Mesodermal cell (in vitro differentiated cells): ENCODE results near the gene TRPM2.

Source experiments
- H3K27ac ChIP-seq: 2 replicates; pipeline ENCODE4 v1.7.0; 2013; ENCODE audit warnings: mild to moderate bottlenecking, low read depth, low read length, moderate library complexity; ENCODE audit not compliant: severe bottlenecking
- H3K36me3 ChIP-seq: 2 replicates; pipeline ENCODE4 v1.7.1; 2013; ENCODE audit warnings: mild to moderate bottlenecking, low read length, moderate library complexity; ENCODE audit not compliant: control insufficient read depth, insufficient read depth
- H3K4me1 ChIP-seq: one replicate; pipeline ENCODE4 v1.7.1; 2013; ENCODE audit warnings: mild to moderate bottlenecking, low read length; ENCODE audit not compliant: insufficient read depth, control insufficient read depth, poor library complexity, severe bottlenecking
- H3K4me3 ChIP-seq: 2 replicates; pipeline ENCODE4 v1.7.0; 2013; ENCODE audit warnings: low read length, control low read depth, mild to moderate bottlenecking; ENCODE audit not compliant: insufficient read depth, poor library complexity, severe bottlenecking; ENCODE audit errors: extremely low read depth
- H3K9me3 ChIP-seq: 2 replicates; pipeline ENCODE4 v1.7.1; 2013; ENCODE audit warnings: mild to moderate bottlenecking, low read length, moderate library complexity; ENCODE audit not compliant: control insufficient read depth
- WGBS, 2 experiments: methylation state at CpG; one replicate each; pipeline ENCODE4 v1.1.5; 2013; ENCODE audit warnings: missing lambda C conversion rate in 2 of 2; ENCODE audit not compliant: insufficient coverage in 2 of 2; 5-methylcytosine and 5-hydroxymethylcytosine counted together

TRPM2 gene

DNA sequence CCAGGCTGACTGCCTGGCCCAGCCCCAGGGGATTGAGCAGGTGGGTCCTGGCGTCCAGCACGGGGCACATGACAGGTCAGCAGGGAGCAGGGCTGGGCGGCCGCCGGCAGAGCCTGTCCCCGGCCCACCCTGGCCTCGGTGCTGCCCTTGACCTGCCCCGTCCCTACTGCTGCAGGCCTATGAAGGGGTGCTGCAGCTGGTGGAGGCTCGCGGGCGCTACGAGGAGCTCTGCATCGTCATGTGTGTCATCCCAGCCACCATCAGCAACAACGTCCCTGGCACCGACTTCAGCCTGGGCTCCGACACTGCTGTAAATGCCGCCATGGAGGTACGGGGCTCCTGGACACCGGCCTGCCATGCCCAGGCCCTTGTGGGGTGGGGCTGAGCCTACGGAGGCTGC lies 29.8 kb upstream of the TRPM2 start:
- Histone ChIP-seq H3K27ac (no peak overlapping the region), H3K9me3 (no peaks in the 10 kb centered on the region), H3K4me3 (no peak overlapping the region), H3K36me3 (peaks cover 14% of the 10 kb centered on the region), H3K4me1 (no peaks in the 10 kb centered on the region)
- 87 to 92% methylated on average over 15 to 19 of the region's 20 CpGs for WGBS, 2 experiments

DNA sequence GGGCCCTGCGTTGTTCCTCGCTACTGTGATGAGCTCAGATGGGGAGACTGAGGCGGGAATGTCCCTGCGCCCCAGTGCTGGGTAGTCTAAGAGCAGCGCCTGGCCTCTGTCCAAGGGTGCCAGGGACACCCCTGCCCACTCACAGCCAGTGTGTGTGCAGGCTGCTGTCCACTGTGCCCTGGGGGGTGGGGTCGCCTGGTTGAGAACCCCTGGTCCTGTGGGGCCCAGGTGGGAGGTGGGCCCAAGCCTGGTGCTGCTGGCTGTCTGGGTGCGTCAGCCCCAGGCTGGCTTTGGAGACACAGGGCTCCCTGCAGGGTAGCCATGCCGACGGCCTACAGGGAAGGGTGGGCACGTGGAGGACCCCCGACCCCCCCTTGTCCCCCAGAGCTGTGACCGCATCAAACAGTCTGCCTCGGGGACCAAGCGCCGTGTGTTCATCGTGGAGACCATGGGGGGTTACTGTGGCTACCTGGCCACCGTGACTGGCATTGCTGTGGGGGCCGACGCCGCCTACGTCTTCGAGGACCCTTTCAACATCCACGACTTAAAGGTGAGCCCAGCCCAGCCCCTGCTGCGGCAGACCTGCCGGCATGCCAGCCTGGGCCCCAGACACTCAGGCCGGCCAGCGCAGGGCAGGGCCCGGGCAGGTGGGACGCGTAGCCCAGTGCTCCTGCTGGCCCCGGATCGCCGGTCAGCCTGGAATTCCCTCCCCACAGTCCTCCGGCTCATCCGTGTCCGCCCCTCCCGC lies 29.1 kb upstream of the TRPM2 start:
- Histone ChIP-seq H3K4me1 (no peaks in the 10 kb centered on the region), H3K4me3 (no peak overlapping the region), H3K36me3 (peaks cover 14% of the 10 kb centered on the region), H3K9me3 (no peaks in the 10 kb centered on the region), H3K27ac (no peak overlapping the region)
- 96 to 97% methylated on average over 30 to 36 of the region's 37 CpGs for WGBS, 2 experiments

DNA sequence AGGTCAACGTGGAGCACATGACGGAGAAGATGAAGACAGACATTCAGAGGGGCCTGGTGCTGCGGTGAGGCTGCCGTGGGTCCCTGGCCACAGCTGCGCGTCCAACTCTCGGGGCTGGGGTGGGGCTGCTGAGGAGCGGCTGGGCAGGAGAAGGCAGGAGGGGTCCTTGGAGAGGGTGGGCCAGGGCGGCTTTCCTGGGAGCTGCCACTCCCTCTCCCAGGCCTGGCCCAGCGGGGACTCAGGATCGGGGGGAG lies 28.6 kb upstream of the TRPM2 start:
- 91 to 97% methylated on average over 10 to 11 of the region's 11 CpGs for WGBS, 2 experiments
- H3K9me3 ChIP-seq, result no peaks in the 10 kb centered on the region
- H3K27ac ChIP-seq, result no peak overlapping the region
- H3K4me3 ChIP-seq, result no peak overlapping the region
- H3K4me1 ChIP-seq, result no peaks in the 10 kb centered on the region
- peaks cover 10% of the 10 kb centered on the region for H3K36me3 ChIP-seq

DNA sequence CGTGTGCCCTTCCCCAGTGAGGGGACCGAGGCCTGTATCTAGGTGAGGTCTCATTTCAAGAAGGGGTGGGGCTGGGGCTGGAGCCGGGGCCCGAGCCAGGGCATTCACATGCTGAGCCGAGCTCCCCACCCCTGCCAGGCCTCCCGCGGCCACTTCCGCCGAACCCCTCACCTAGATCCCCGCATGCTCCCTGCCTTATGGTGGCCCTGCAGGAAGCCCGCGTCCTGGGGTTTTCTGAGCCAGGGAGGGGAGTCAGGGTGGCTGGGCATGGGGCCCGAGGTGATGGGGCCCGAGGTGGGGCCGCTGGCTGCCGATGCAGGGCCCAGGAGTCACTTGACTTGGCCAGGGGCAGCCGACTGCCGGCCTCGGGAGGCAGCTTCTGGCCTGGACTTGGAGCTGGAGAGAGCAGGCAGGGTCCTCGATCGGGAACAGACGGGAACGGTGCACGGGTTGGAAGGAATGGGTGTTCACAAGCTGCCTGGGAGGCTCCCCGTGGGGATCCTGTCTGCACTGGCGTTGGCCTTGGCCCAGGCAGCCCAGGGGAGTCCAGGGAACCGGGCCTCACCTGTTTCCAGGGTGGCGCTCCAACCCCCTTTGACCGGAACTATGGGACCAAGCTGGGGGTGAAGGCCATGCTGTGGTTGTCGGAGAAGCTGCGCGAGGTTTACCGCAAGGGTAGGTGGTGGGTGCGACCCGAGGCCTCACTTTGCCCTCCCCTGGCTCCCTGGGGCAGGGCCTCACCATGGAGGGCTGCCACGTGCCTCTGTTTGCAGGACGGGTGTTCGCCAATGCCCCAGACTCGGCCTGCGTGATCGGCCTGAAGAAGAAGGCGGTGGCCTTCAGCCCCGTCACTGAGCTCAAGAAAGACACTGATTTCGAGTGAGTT lies 27.8 kb upstream of the TRPM2 start:
- 93 to 95% methylated on average over 39 to 42 of the region's 44 CpGs for WGBS, 2 experiments
- H3K4me3 ChIP-seq, result no peak overlapping the region
- no peak overlapping the region for H3K27ac ChIP-seq
- H3K9me3 ChIP-seq, result no peaks in the 10 kb centered on the region
- peaks cover 9% of the 10 kb centered on the region for H3K36me3 ChIP-seq
- no peaks in the 10 kb centered on the region for H3K4me1 ChIP-seq

DNA sequence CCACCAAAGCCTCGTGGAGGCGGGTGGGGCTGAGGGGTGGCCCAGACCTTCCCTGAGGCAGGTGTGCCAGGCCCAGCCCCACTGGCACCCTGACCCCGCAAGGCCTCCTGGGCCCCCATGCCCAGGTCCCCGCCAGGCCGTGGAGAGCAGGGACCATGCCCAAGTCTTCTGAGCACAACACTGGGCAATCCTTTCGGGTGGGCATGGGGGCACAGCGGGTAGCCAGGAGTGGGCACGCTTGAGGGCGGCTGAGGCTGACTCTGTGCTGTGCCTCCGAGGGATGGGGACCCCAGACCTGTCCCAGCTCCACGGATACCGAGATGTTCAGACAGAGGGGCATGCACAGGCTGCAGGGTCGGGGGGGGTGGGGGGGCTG lies 27.2 kb upstream of the TRPM2 start:
- Histone ChIP-seq H3K4me3 (no peak overlapping the region), H3K9me3 (no peaks in the 10 kb centered on the region), H3K36me3 (peaks cover 9% of the 10 kb centered on the region), H3K27ac (no peak overlapping the region), H3K4me1 (no peaks in the 10 kb centered on the region)
- 89 to 93% methylated on average over 10 to 11 of the region's 13 CpGs for WGBS, 2 experiments

DNA sequence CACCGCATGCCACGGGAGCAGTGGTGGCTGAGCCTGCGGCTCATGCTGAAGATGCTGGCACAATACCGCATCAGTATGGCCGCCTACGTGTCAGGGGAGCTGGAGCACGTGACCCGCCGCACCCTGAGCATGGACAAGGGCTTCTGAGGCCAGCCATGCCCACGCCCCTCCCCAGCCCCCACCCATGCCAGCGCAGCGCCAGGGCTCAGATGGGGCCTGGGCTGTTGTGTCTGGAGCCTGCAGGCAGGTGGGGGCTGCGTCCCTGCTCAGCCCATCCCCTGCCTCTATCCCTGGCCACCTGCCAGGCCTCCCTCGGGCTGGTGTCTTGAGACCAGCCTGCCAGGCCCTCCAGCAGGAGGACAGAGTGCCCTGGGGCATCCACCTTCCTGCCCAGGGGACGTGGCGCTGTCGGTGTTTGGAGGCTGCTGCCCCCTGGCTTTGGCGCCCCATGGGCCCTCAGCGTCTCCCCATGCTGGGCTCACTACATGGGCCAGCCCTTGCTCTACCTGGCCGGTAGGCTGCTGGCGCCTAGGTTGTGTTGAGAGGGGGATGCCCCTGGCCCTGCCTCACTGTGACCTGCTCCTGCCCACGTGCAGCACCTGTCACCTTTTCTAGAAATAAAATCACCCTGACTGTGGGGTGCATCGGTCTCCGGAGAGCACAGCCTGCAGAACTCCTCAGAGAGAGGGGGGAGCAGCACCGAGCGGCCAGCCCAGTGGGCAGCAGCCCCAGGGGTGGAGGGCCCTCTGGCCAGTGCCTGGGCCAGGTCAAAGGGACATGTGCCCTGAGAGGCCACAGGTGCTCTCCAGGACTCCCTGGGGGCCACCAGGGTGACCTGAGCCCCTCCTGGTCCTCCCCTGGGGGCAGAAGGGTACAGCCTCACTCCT lies 26.5 kb upstream of the TRPM2 start:
- H3K27ac ChIP-seq, result no peak overlapping the region
- WGBS, 2 experiments, result 91 to 95% methylated on average over 19 to 23 of the region's 26 CpGs
- no peaks in the 10 kb centered on the region for H3K9me3 ChIP-seq
- H3K4me1 ChIP-seq, result no peaks in the 10 kb centered on the region
- H3K4me3 ChIP-seq, result no peak overlapping the region
- H3K36me3 ChIP-seq, result peaks cover 9% of the 10 kb centered on the region

DNA sequence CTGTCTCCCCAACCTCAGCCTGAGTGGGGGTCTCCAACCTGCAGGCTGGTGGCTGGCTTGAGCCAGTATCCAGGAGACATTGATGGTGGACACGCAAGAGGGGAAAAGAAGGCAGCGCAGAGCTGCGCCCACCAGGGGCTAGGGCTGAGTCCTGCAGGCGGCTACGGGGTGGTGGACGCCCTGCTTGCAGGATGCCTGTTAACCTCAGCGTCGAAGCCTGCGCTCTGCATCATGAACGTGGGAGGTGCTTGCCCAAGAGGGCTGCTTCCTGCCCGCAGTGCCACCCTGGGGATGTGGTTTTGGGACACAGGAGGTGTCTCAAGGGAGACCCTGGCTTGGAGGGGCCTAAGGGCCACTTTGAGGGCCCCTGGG lies 25.8 kb upstream of the TRPM2 start:
- Histone ChIP-seq H3K36me3 (peaks cover 9% of the 10 kb centered on the region), H3K4me1 (no peaks in the 10 kb centered on the region), H3K4me3 (no peak overlapping the region), H3K27ac (no peak overlapping the region), H3K9me3 (no peaks in the 10 kb centered on the region)
- WGBS, 2 experiments, result 91% methylated on average over 10 to 11 of the region's 11 CpGs

DNA sequence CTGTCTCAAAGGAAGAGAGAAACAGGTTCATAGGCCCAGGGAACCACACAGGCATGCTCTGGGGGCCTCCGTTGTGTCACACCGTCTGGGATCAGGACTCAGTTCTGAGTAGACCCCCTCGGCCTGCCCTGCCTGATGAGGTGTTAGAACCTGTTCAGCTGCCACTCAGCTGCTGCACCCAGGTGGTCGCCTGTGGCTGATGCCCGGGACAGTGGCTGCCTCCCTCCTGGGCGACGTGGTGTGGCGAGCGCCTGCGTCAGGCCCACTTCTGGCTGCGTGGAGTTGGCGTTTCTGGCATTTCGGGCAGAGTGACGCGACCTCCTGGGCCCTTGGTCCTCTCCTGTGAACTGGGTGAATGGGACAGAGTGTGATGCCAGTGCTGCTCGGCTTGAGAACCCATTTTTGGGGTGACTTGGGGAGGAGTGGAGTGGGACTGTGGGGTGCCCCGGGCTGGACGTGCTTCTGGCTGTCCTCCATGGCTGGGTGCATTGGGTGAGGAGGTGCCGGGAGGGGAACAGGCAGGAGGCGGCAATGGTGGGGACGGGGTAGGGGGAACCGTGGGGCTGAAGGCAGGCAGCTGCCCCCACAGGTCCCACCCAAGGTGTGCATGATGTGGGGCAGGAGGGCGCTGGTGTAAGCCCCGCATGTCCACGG lies 25.1 kb upstream of the TRPM2 start:
- H3K4me3 ChIP-seq, result no peak overlapping the region
- WGBS, 2 experiments, result 90 to 93% methylated on average over 12 to 20 of the region's 25 CpGs
- no peak overlapping the region for H3K27ac ChIP-seq
- no peaks in the 10 kb centered on the region for H3K4me1 ChIP-seq
- H3K9me3 ChIP-seq, result no peaks in the 10 kb centered on the region
- peaks cover 9% of the 10 kb centered on the region for H3K36me3 ChIP-seq

DNA sequence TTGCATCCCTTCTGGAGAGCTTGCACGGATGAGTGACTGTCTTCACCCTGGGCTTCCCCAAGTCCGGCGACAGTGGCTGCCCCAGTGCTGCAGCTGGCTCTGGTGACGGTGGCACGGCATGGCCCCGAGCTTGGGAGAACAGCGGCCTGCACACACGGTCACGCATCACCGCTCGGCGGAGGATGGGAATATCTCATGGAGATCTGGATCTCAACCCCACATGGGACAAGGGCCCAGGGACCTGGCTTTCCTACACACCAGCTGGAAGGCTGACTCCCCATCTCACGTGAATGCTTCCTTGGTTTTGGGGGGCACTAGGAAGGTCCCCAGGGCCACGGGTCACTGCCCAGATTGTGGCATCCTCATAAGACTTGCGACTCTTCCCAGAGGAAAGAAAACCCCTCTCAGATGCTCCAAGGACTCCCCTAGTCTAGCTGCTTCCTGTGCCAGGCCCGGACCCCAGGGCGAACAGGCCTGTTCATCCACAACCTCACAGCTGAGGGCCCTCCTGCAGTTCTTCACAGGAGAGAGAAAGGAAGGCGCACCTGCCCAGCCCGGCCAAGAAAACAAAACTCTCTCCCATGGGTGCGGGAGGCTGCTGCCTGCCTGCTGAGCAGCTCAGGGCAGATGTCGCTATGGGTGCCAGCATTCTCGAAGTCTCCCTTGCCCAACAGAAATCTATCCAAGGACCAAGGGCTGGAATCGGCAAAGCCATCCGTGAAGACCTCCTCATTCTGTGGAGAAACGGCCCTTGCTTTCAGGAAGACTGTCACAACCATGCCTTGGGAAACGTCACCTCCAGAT lies 24.1 kb upstream of the TRPM2 start:
- H3K27ac ChIP-seq, result no peak overlapping the region
- H3K9me3 ChIP-seq, result no peaks in the 10 kb centered on the region
- 89 to 91% methylated on average over 20 to 25 of the region's 26 CpGs for WGBS, 2 experiments
- peaks cover 5% of the 10 kb centered on the region for H3K36me3 ChIP-seq
- H3K4me1 ChIP-seq, result no peaks in the 10 kb centered on the region
- no peak overlapping the region for H3K4me3 ChIP-seq
